ENCODE data around the gene DGKD.

Gene DGKD

GRCh38 chr2:233338812-233339368, 15.4 kb upstream of the DGKD start:
- H3K27me3 ChIP-seq (ENCODE audit: low read length): no peaks in the 10 kb centered on the region
- H2AFZ ChIP-seq (ENCODE audit: low read depth, low read length, severe bottlenecking): no peak overlapping the region
- no peak overlapping the region for H3K4me3 ChIP-seq (ENCODE audit: insufficient read depth, low read length, poor library complexity, severe bottlenecking)
- no peaks in the 10 kb centered on the region for H3K79me2 ChIP-seq (ENCODE audit: insufficient read depth, low read length)
- H4K20me1 ChIP-seq (ENCODE audit: low read depth, low read length): no peaks in the 10 kb centered on the region
- H3F3A ChIP-seq (ENCODE audit: insufficient read depth): no peaks in the 10 kb centered on the region
- H3K36me3 ChIP-seq (ENCODE audit: low read length): no peaks in the 10 kb centered on the region
- no peaks in the 10 kb centered on the region for H3K9me2 ChIP-seq (replicated peaks; ENCODE audit: insufficient read depth, low read length)
- no peak overlapping the region for H3K4me2 ChIP-seq (ENCODE audit: low read depth, low read length, poor library complexity, severe bottlenecking)
- H3K9me3 ChIP-seq (ENCODE audit: insufficient read depth, low read length): no peaks in the 10 kb centered on the region
- no peak overlapping the region for H3K27ac ChIP-seq (ENCODE audit: low read depth, low read length)
- TF ChIP-seq CTCF (IDR thresholded peaks at IDR 0.05; ENCODE audit: insufficient read depth, low read length, poor library complexity, severe bottlenecking) (no peak), EZH2phosphoT487 (conservative IDR thresholded peaks at IDR 0.05; ENCODE audit: low read length) (no peak)
- H3K9ac ChIP-seq (ENCODE audit: low read length): no peak overlapping the region

GRCh38 chr2:233339427-233339826, 14.9 kb upstream of the DGKD start:
- Histone ChIP-seq H3K36me3 (ENCODE audit: low read length) (no peaks in the 10 kb centered on the region), H3K9ac (ENCODE audit: low read length) (no peak overlapping the region), H3K27ac (ENCODE audit: low read depth, low read length) (no peak overlapping the region), H3F3A (ENCODE audit: insufficient read depth) (no peaks in the 10 kb centered on the region), H3K27me3 (ENCODE audit: low read length) (no peaks in the 10 kb centered on the region), H3K9me2 (replicated peaks; ENCODE audit: insufficient read depth, low read length) (no peaks in the 10 kb centered on the region), H3K4me3 (ENCODE audit: insufficient read depth, low read length, poor library complexity, severe bottlenecking) (no peak overlapping the region), H3K9me3 (ENCODE audit: insufficient read depth, low read length) (no peaks in the 10 kb centered on the region), H3K79me2 (ENCODE audit: insufficient read depth, low read length) (no peaks in the 10 kb centered on the region), H4K20me1 (ENCODE audit: low read depth, low read length) (no peaks in the 10 kb centered on the region), H2AFZ (ENCODE audit: low read depth, low read length, severe bottlenecking) (no peak overlapping the region), H3K4me2 (ENCODE audit: low read depth, low read length, poor library complexity, severe bottlenecking) (no peak overlapping the region)
- TF ChIP-seq CTCF (IDR thresholded peaks at IDR 0.05; ENCODE audit: insufficient read depth, low read length, poor library complexity, severe bottlenecking) (no peak), EZH2phosphoT487 (conservative IDR thresholded peaks at IDR 0.05; ENCODE audit: low read length) (no peak)

- Histone ChIP-seq H3K4me2 (ENCODE audit: low read depth, low read length, poor library complexity, severe bottlenecking) (no peak overlapping the region), H3K9me3 (ENCODE audit: insufficient read depth, low read length) (no peaks in the 10 kb centered on the region), H3K36me3 (ENCODE audit: low read length) (no peaks in the 10 kb centered on the region), H3K9me2 (replicated peaks; ENCODE audit: insufficient read depth, low read length) (no peaks in the 10 kb centered on the region), H4K20me1 (ENCODE audit: low read depth, low read length) (no peaks in the 10 kb centered on the region), H3K27me3 (ENCODE audit: low read length) (no peaks in the 10 kb centered on the region), H3K27ac (ENCODE audit: low read depth, low read length) (no peak overlapping the region), H3F3A (ENCODE audit: insufficient read depth) (no peaks in the 10 kb centered on the region), H3K79me2 (ENCODE audit: insufficient read depth, low read length) (no peaks in the 10 kb centered on the region), H3K4me3 (ENCODE audit: insufficient read depth, low read length, poor library complexity, severe bottlenecking) (no peak overlapping the region), H3K9ac (ENCODE audit: low read length) (no peak overlapping the region), H2AFZ (ENCODE audit: low read depth, low read length, severe bottlenecking) (no peak overlapping the region)
- no peak for TF ChIP-seq CTCF (IDR thresholded peaks at IDR 0.05; ENCODE audit: insufficient read depth, low read length, poor library complexity, severe bottlenecking)
- TF ChIP-seq EZH2phosphoT487 (conservative IDR thresholded peaks at IDR 0.05; ENCODE audit: low read length): no peak
These were observed 13.0 kb upstream of the DGKD start for GRCh38 chr2:233341296-233341695.
